HTR-8/SVneo (cell line): ENCODE results near the gene MCMBP.

Experiments
- DNase-seq: peaks from one replicate; pipeline ENCODE4 v3.0.0; 2011; ENCODE audit warnings: low spot score, mixed read lengths; ENCODE audit not compliant: insufficient read length
- FAIRE-seq: peaks from 2 replicates; lab custom pipeline; 2011; peaks lifted over from hg19 to GRCh38; lab: Jason Lieb, UNC

The MCMBP gene

DNA sequence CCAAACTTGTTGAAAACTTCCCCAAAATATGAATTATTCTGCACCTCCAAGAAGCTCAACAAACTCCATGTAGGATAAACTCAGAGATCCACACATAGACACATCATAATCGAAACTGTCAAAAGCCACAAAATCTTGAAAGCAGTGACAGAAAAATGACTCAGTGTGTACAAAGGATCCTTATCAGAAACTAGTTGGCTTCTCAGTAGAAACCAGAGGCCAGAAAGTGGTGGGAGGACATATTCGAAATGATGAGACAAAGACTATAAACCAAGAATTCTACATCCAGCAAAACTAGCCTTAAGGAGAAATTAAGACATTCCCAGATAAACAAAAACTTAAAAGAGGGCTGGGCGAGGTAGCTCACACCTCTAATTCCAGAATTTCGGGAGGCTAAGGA is 38.5 kb downstream of the MCMBP start:
- FAIRE-seq = no peak
- DNase-seq = no peak

DNA sequence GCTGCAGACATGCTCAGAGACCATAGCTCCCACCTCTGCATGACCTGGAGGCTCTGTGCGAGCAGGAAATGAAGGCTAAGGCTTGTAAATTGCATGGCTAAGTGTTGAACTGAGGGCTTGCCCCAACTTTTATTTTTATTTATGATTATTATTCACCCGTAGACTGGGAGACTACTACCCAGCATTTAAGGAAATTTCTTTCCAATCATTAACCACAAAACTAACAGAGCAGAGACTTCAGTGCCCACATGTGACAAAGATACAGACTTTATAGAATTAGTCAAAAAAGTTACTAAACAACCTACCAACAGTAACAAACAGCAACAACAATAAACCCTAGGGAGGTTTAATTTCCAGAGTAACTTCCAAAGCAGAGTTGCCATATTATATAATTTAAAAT is 39.7 kb downstream of the MCMBP start:
- no peak for FAIRE-seq

DNA sequence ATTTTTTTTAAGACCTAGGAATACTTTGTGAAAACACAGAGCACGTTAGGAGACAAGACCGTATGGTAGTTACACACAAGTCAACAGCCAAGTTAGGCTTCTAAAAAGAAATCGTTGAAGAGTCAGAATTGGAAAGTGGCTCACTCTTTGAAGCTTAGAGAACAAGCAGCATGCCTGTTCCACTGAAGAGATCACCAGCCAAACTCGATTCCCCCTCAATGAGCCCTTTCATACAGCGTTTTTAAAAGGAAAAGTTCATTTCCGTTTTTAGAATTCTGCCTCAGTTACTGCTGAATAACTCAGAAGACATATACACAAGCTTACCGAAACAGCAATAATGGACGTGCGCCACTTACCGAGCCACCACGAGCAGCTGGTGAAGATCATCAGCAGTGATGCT is 41.0 kb downstream of the MCMBP start:
- no peak for DNase-seq

More for the DNA sequence above, 39.7 kb downstream of the MCMBP start:
- no peak for DNase-seq

DNA sequence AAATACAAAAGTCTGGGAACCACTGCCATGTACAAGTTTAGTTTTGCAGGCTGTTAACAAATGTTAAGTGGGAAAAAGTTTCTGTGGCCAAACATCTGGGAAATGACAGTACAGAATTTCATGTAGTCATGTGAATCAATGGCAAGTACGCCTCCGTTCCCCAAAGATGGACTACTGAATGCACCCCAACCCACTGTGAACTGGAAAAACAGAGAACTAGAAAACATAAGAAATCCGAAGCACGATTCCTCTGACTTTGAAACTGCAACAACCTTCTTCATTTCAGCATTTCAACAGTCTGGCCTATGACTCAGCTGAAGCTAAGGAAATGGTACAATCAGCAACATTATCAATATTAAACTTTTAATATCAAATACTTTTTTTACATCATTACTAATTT is 41.8 kb downstream of the MCMBP start:
- FAIRE-seq = no peak

More for the DNA sequence above, 41.0 kb downstream of the MCMBP start:
- no peak for FAIRE-seq

DNA sequence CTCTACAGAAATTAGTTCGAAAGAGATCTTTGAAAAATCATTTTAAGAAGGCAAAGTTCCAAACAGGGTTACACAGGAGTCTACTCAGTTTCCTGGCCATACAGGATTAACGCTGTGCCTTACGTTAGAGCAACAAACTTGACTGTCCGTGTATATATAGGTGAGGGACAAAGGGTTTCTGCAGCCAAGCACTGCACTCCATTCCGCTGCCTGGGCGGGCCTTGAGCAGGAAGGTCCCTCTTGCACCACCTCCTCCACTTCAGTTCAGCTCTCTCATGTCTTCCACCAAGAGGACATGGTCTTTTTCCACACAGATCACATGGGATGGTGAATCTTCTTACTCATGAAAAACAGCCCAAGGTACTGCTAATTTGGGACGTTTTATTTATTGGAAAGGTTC is 43.2 kb downstream of the MCMBP start:
- FAIRE-seq = no peak

More for the DNA sequence above, 41.8 kb downstream of the MCMBP start:
- DNase-seq = no peak

DNA sequence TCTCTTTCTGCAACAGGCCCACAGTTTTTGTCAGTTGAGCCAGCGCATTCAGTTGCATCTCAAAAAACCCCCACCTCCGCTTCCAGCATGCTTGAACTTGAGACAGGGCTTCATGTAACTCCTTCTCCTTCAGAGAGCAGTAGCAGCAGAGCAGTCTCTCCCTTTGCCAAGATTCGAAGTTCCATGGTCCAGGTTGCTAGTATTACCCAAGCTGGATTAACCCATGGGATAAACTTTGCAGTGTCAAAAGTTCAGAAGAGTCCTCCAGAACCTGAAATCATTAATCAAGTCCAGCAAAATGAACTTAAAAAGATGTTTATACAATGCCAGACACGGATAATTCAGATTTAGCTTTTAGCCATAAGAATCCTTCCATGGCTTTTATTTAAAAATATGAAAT is 45.2 kb downstream of the MCMBP start:
- FAIRE-seq (no peak), DNase-seq (no peak)

More for the DNA sequence above, 43.2 kb downstream of the MCMBP start:
- no peak for DNase-seq

DNA sequence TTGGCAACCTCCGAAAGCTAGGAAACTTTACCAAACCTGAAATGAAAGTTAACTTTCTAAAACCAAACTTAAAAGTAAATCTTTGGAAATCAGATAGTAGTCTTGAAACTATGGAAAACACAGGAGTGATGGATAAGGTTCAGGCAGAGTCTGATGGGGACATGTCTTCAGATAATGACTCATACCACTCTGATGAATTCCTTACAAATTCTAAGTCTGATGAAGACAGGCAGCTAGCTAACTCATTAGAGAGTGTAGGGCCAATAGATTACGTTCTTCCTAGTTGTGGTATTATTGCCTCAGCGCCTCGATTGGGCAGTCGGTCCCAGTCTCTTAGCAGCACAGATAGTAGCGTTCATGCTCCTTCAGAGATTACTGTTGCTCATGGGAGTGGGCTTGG is 45.9 kb downstream of the MCMBP start:
- FAIRE-seq (no peak), DNase-seq (no peak)

DNA sequence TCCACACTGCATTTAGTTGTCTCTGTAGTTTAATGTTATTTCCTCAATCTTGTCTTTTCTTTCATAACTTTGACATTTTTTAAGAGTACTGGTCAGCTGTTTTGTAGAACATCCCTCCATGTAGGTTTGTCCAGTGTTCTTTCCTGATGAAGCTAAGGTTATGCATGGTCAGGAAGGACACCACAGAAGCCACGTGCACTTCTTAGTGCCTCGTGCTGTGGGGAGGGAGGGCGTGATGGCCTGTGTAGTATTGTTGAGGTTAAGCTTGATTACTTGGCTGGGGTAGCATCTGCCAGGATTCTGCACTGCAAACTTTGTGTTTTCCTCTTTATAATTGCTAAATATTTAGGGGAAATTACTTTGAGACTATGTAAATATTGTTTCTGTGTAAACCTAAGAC is 48.3 kb downstream of the MCMBP start:
- FAIRE-seq (no peak), DNase-seq (no peak)

DNA sequence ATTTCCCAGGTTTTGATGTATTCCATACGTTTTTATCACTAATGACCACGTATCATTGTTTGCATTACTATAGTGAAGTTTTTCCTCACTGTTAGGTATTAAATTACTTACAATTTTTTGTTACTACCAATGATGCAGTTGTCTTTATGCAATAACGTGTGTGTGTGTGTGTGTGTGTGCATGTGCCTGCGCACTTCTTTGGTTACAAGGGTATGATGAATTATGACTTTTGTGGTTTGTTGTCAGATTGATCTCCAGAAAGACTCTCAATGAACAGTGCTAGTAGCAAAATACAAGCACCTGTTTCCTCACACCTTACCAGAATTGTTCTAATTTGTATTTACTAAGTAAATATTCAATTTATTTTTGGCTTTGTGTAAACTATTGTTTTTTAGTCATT is 51.5 kb downstream of the MCMBP start:
- no peak for FAIRE-seq
- no peak for DNase-seq

DNA sequence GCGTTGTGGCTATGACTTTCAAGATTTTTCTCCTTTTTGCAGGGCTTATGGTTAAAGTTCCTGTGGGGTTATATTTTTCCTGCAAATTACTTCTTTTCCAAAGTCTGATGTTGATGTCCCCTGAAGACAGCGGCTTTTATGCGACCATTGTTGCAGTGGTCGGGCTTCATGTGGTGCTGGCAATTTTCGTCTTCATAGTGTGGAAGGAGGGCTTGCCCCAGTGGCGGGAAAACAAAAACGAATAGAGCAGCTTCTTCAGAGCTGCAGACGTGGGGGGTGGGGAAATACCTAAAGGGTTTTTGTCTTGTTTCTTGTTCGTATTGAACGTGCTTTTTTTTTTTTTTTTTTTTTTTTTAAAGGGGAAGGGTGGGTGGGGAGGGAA is 53.8 kb downstream of the MCMBP start:
- no peak for DNase-seq
- FAIRE-seq = no peak

DNA sequence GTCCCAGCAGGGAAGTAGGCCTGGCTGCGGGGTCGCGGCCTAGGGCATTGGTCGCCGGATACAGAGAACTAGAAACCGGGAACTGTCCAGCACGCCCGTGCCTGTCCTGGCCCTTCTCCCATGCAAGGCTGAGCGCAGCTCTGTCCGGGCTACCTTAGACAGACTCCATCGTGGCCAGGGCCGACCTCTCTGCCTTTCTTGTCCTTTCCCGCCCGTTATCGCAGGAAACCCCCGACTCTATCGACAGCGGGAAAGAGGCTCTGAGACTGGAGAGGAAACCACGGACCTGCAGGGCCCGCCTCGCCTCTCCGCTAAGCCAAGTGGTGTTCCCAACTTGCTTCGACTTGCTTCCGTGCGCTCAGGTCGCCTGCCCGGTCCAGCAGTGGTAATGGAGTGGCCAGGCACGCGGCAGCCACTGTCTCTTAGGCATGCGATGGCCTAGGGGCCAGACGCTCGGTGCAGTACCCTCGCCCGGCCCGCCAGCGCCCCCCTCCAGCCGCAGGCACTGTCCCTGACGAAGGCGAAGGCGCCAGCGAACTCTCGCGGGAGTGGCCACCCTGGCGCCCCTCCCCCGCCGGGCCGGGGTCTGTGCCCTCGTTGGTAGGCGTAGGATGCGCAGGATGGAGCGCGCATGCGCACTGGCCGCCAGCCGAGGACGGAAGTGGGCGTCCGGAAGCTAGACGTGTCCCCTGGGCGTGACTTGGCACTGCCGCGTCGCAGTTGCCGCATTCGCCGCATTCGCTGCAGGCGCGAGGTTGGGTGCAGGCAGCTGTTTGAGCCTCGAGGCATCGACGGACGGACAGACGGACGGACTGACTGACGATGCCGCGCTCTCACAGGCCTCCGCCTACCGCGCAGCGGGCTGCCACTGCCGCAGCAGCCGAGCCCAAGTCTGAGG is 54.4 kb downstream of the MCMBP start:
- no peak for DNase-seq
- FAIRE-seq = no peak

DNA sequence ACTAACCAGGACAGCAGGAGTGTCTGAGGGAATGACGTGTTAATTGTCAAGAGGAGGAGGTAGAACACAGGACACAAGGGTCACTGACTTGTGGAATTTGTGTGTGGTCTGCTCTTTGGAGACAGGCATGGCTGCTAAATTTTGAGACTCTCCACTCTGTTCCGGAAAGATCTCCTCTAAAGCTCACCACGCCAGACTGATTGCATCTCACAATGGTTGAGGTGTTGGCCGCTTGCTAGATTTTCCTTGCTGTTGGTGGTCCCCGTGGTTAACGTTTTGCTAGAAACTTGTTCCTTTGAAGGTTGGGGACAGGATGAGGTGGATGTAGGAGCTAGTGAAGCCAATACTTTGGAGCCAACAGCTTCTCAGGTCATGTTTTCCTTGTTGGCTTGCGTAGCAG is 57.0 kb downstream of the MCMBP start:
- FAIRE-seq = no peak
- DNase-seq = no peak

DNA sequence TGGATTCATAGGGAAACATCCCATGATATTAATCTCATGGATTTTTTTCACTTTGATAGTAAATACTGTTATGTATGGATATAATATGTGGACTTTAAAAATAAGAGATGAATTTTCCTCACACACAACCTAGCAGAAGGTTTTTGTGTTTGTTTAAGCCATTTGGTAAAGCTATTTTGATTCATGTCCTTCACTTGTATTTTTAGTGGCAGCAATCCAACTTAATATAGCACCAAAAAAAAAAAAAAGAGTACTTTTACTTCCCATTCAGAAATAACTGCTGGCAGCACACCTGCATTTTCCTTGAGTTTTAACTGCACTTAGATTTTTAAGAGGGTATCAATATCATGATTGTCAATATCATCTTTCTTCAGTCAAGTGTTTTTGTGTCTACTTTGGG is 60.0 kb downstream of the MCMBP start:
- no peak for FAIRE-seq

DNA sequence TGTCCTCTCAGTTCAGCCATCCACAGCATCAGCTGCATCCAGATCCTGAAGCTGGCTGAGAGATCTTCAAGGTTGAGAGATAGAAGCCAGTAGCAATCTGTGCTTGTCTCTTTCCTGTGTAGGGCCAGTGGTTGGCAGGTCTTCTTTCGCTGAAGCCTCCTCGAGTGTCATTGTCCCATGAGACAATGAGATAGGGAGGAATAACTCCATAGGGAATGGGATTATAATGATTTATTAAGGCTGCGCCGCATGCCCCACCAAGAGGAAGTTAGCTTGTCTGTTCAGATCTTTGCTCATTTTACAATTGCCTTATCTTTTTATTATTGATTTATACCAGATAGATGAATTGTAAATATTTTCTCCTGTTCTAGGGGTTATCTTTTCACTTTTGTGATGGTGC is 61.5 kb downstream of the MCMBP start:
- no peak for FAIRE-seq

More for the DNA sequence above, 60.0 kb downstream of the MCMBP start:
- no peak for DNase-seq

DNA sequence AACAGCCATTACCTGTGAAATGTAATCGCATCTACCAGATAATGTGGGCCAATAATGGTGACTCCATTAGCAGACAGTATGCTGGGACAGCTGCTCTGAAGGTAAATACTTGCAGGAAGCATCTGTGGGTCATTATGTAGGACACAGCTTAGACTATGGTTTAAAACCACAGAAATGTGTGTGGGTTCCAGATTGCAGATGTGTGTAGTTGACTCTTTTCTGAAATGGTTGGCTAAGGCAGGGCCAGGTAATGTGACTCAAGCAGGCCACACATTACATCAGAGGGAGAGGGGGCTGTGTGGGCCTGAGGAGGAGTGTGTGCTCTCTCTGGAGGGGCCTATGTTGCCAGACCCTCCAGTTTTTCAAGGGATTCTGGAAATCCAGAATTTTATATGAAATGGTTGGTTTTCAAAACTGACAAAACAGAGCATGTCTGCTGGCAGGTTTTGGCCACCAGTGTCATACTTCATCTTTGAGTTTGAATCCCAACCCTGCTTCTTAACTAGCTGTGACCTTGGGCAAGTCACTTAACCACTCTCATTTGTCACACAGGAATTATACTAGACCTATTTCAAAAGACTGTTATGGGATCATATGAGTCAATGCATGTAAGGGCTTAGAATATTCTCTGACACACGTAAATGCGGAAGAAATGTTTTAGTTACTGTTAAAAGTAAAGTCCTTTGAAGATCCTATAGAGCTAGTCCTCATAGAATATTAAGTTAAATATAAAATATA is 64.5 kb downstream of the MCMBP start:
- FAIRE-seq (no peak), DNase-seq (no peak)

More for the DNA sequence above, 61.5 kb downstream of the MCMBP start:
- DNase-seq = no peak

DNA sequence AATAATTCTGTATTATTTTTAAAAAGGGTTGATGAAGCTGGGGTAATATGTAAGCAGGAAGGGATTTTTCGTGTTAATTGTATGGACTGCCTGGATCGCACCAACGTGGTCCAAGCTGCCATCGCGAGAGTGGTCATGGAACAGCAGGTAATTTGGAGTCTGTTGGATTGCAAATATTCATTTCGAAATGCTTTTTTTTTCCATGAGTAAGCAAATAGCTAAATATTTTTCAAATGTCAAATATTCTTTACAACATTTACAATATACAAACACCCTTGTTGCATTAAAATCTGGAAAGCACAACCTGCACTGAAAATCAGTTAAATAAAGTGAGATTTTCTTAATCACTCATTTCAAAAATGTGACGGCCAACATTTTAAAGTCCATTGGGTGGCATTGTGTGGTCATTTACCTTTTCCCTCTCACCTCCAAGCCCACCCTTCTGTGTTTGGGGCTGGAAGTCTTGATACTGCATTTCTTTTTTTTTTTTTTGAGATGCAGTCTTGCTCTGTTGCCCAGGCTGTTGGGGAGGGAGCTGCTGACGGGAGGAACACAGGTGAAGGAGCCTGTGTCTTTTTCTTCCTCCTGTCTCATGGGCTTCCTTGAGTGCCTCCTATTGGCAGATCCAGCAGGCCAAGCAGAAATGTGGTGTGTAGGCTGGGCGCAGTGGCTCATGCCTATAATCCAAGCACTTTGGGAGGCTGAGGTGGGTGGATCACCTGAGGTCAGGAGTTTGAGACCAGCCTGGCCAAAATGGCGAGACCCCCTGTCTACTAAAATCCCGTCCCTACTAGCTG is 66.1 kb downstream of the MCMBP start:
- DNase-seq (no peak), FAIRE-seq (no peak)

DNA sequence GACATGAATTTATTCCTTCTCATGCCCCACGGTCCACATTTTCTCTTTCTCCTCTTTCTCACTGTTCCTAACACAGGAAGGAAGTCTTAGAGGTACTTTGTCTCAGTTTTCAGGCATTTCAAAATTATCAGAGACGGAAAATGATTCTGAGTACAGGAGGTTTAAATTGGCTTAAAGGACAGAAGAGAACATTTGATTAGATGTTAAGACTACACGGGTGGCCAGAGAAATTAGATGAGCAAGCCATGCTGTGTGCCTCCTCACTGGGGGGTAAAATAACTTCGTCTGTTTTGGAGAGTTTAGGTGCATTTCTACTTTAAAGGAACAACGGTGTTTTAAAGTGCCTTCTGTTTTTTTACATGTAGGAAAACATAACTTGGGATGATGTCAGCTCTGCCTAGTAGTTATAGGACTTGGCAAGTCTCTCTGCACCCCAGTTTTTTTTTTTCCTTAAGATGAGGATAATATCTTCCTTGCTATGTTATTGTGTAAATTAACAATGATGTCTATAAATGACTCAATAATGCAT is 66.9 kb downstream of the MCMBP start:
- FAIRE-seq (no peak), DNase-seq (no peak)

DNA sequence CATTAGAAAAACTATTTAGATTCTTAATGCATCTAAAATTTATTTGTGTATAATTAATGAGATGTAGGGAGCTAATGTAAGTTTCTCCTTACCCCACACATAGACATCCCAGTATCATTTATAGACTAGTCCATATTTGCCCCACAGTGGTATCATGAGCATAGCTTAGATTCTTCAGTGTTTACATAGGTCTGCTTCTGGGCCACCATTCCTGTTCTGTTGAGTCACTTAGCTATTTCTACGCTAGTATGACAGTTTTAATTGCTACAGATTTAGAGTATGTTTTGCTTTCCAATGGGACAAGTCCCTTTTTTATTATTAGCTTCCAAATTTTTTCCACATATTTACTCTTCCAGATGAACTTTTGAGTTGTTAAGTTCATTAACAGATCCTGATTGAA is 69.4 kb downstream of the MCMBP start:
- no peak for FAIRE-seq
- DNase-seq = peak; percentile 24

DNA sequence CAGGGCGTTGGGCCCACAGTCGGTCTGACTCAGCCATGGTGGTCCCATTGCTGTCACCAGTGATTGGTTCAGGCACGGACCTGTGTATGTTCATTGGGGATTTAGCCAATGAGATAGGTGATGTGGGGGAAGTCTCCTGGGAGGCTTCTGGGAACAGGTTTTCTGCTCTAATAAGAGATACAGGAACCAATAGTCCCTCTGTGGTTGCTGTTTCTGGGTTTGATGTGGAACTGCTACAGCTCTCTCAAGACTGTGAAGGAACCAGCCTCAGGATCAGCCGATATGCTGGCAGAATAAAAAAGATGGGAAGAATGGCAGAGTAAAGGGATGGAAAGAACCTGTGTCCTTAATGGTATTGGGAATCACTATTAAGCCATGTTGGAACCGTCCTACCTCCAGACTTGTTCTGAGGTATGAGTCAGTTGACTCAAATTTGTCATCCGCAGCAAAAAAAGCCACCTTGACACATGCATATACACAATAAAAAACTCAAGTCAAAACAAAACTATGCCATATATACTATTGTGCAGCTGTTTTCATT is 70.6 kb downstream of the MCMBP start:
- DNase-seq = no peak

DNA sequence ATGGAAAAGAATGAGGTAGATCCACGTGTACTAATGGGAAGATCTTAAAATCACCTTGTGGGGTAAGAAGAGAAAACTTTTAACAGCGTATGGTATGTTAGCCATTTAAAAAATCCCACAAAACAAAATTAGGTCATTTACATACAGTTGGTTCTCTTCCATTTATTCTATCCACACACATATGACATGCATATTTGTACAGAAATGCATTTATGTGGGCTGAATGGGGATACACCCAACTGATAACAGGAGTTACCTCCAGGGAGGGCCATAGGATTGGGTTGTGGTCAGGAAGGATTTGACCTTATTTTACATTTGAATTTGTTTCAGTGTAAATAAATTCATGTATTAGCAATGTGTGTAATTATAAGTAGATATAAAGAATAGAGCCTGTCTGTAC is 71.5 kb downstream of the MCMBP start:
- FAIRE-seq (no peak), DNase-seq (no peak)

More for the DNA sequence above, 70.6 kb downstream of the MCMBP start:
- FAIRE-seq = no peak
